Sigmoid colon (tissue), 7 donors: ENCODE measurements around the gene LACTBL1. TPM values are rescaled to one million over a fixed set of nuclear protein-coding genes. Genes with fewer than 3 reads are reported as not detected.

Experiments
- DNase-seq: peaks from one replicate; pipeline ENCODE4 v3.0.0-alpha.2; 2019
- H3K27ac ChIP-seq, 4 donors: fragments of 200-600 bp; sonication (generic); one replicate each; pipeline ENCODE4 v1.5.1; 2016 to 2019; ENCODE audit warnings: mild to moderate bottlenecking in 1 of 4
- H3K27me3 ChIP-seq, 3 donors: fragments of 200-600 bp; sonication (generic); one replicate each; pipeline ENCODE4 v1.5.1; 2019; ENCODE audit warnings: mild to moderate bottlenecking in 1 of 3
- H3K36me3 ChIP-seq, 4 donors: fragments of 200-600 bp; sonication (generic); one replicate each; pipeline ENCODE4 v1.5.1; 2016 to 2019
- H3K4me1 ChIP-seq, 4 donors: fragments of 200-600 bp; sonication (generic); one replicate each; pipeline ENCODE4 v1.5.1; 2017 to 2019
- H3K4me3 ChIP-seq, 4 donors: fragments of 200-600 bp; sonication (generic); one replicate each; pipeline ENCODE4 v1.5.1; 2017 to 2019; ENCODE audit warnings: mild to moderate bottlenecking in 2 of 4, moderate library complexity in 1 of 4
- H3K9me3 ChIP-seq, 4 donors: fragments of 200-600 bp in 3 of 4; sonication (generic) in 3 of 4; one replicate each; pipeline versions ENCODE4 v1.5.1 to v1.6.1; 2013 to 2019
- EP300 ChIP-seq, 4 donors: sonication (generic); formaldehyde crosslinking; IDR thresholded peaks; one replicate each; pipeline ENCODE4 v1.6.1; 2017; ENCODE audit warnings: antibody characterized with exemption in 4 of 4
- POLR2A ChIP-seq, 2 donors: fragments of 450-650 bp; IDR thresholded peaks; one replicate each; pipeline ENCODE4 v1.6.1; 2016; ENCODE audit warnings: antibody characterized with exemption in 2 of 2, mild to moderate bottlenecking in 2 of 2, moderate library complexity in 2 of 2
- POLR2AphosphoS5 ChIP-seq, 4 donors: sonication (generic); formaldehyde crosslinking; IDR thresholded peaks; one replicate each; pipeline ENCODE4 v1.6.1; 2017; ENCODE audit warnings: antibody characterized with exemption in 4 of 4
- WGBS, 2 donors: extraction: QIAGEN DNeasy Blood & Tissue Kit; methylation state at CpG; one replicate each; pipeline ENCODE4 v1.1.7; 2013; 5-methylcytosine and 5-hydroxymethylcytosine counted together
- intact Hi-C: fragments of 100-400 bp; cut with DNase I; formaldehyde crosslinking; loops from one replicate; pipeline ENCODE4 v1.15.1; 2023
- polyA plus RNA-seq, 3 donors: library from polyadenylated mRNA; stranded (reverse); fragments of 200-250 nt; gene quantifications; one replicate each; pipeline ENCODE4 v1.2.3, GENCODE V29; 2013
- total RNA-seq, 4 donors: library from RNA; depleted of rRNA; stranded (reverse); fragments of >200 nt; gene quantifications; one replicate each; pipeline ENCODE4 v1.1.0, GENCODE V29; 2016
- TF ChIP-seq, protein P1 (sequence below), 4 experiments: fragments of 450-650 bp in 3 of 4; fragments of 200-600 bp in 1 of 4; IDR thresholded peaks; one replicate each; pipeline ENCODE4 v1.5.1; 2016 to 2019; ENCODE audit warnings: antibody characterized with exemption in 4 of 4, mild to moderate bottlenecking in 3 of 4, moderate library complexity in 2 of 4
- donor health status: healthy with polysubstance abuse.
- donor health status: Bipolar disorder and iron deficiency.
- donor health status: healthy.

Gene LACTBL1
- total and polyA plus RNA-seq, 7 donors: not detected

DNA sequence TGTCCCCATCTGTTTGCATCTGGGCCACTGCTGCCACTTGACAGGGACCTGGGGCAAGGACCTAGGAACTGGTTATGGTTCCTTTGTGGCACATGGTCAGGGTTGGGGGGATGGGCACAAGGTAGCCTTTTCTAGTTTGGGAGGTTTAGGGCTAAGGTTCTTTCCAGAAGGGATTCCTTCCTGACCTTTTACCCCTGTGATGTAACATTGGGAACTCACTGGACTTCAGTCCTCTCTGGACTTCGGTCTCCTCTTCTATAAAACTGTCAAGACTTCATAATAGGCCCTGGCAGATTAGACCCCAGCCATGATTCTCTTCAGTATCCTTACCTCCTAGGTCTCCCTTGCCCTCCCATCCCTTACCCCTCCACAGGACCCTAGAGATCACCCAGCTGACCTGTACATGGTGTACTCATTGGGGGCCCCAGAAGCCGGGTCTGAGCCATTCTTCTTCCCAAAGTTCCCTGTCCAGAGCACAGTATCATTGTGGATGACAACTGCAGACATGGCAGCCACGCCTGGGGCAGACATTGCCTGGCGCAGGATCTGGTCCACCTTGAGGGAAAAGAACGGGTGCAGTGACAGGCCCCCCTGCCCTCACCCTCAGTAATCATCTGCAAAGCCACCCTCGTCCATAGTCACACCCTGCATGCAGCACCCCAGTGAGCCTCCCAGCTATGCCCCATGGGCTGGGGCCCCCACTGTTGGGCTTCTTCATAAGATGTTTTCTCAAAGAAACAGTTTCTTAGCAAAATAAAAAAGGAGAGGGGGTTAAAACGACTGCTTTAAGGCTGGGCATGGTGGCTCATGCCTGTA lies 12.9 kb downstream of the LACTBL1 start:
- Histone ChIP-seq H3K27ac (no peak overlapping the region), H3K4me1 (no peaks in the 10 kb centered on the region), H3K4me3 (no peak overlapping the region), H3K9me3 (no peaks in the 10 kb centered on the region), H3K36me3 (no peaks in the 10 kb centered on the region), H3K27me3 (peaks cover 0 to 8% (median 0%) of the 10 kb centered on the region in 3 donors)
- TF ChIP-seq EP300 (IDR thresholded peaks at IDR 0.05): no peak
- TF ChIP-seq, protein P1, sequence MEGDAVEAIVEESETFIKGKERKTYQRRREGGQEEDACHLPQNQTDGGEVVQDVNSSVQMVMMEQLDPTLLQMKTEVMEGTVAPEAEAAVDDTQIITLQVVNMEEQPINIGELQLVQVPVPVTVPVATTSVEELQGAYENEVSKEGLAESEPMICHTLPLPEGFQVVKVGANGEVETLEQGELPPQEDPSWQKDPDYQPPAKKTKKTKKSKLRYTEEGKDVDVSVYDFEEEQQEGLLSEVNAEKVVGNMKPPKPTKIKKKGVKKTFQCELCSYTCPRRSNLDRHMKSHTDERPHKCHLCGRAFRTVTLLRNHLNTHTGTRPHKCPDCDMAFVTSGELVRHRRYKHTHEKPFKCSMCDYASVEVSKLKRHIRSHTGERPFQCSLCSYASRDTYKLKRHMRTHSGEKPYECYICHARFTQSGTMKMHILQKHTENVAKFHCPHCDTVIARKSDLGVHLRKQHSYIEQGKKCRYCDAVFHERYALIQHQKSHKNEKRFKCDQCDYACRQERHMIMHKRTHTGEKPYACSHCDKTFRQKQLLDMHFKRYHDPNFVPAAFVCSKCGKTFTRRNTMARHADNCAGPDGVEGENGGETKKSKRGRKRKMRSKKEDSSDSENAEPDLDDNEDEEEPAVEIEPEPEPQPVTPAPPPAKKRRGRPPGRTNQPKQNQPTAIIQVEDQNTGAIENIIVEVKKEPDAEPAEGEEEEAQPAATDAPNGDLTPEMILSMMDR (IDR thresholded peaks at IDR 0.05): no peak
- no peak for TF ChIP-seq POLR2AphosphoS5 (IDR thresholded peaks at IDR 0.05)
- TF ChIP-seq POLR2A (IDR thresholded peaks at IDR 0.05): no peak
- 78 to 84% methylated on average over 7 of the region's 7 CpGs for WGBS, 2 donors
- no peak for DNase-seq
- intact Hi-C loops: loop anchor here (10.0 kb wide), 1 partner anchor 255 kb away; no protein-coding TSS in a partner anchor

DNA sequence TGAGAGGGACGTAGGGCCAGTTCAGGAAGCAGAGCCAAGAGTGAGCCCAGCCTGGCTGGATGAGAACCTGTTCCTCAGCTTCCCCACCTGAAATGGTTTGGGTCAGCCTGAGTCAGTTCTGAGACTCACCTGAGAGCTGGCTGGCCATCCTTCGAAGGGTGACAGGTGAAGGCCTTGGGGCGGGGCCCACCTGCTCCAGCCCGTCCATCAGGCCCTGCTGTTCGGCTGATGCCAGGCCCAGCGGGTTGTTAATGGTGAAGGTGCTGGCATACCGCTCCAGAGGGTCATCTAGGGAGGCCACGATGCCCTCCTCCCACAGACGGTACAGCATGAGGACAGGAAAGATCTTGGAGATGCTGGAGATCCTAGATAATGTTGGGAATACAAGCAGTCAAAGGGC lies 14.1 kb downstream of the LACTBL1 start:
- intact Hi-C loops: no loop called here
- Histone ChIP-seq H3K27me3 (peaks cover 0 to 20% (median 8%) of the 10 kb centered on the region in 3 donors), H3K4me3 (no peak overlapping the region), H3K36me3 (no peaks in the 10 kb centered on the region), H3K4me1 (peaks cover 0 to 2% (median 1%) of the 10 kb centered on the region in 4 donors), H3K9me3 (no peaks in the 10 kb centered on the region), H3K27ac (no peak overlapping the region)
- TF ChIP-seq POLR2A (IDR thresholded peaks at IDR 0.05) (no peak), EP300 (IDR thresholded peaks at IDR 0.05) (no peak), POLR2AphosphoS5 (IDR thresholded peaks at IDR 0.05) (no peak)
- TF ChIP-seq, protein P1 (IDR thresholded peaks at IDR 0.05): no peak
- WGBS, 2 donors: 91 to 93% methylated on average over 9 of the region's 9 CpGs
- no peak for DNase-seq

DNA sequence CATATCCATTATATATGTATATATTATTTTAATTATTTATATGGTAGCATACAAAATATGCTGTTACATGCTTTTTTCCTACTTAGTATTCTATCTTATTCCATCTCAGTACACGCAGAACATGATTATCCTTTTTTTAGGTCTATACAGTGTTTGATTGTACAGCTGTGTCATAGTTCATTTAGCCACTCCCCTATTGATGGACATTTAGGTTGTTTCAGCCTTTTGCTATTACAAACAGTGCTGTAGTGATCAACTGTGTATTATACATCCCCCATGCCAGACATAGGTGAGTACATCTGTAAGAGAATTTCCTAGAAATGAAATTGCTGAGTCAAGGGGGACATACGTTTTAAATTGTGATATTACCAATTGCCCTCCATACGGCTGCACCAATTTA lies 15.6 kb downstream of the LACTBL1 start:
- no peak for TF ChIP-seq EP300 (IDR thresholded peaks at IDR 0.05)
- no peak for TF ChIP-seq POLR2AphosphoS5 (IDR thresholded peaks at IDR 0.05)
- TF ChIP-seq, protein P1 (IDR thresholded peaks at IDR 0.05): no peak
- no peak for TF ChIP-seq POLR2A (IDR thresholded peaks at IDR 0.05)
- H3K9me3 ChIP-seq: no peaks in the 10 kb centered on the region
- no peak for DNase-seq
- H3K27me3 ChIP-seq: peaks cover 9 to 35% (median 23%) of the 10 kb centered on the region in 3 donors
- H3K36me3 ChIP-seq: no peaks in the 10 kb centered on the region
- no peak overlapping the region for H3K27ac ChIP-seq
- H3K4me3 ChIP-seq: no peak overlapping the region
- WGBS, 2 donors: 55 to 65% methylated on average over 3 of the region's 3 CpGs
- intact Hi-C loops: no loop called here
- peaks cover 0 to 9% (median 8%) of the 10 kb centered on the region in 4 donors for H3K4me1 ChIP-seq

DNA sequence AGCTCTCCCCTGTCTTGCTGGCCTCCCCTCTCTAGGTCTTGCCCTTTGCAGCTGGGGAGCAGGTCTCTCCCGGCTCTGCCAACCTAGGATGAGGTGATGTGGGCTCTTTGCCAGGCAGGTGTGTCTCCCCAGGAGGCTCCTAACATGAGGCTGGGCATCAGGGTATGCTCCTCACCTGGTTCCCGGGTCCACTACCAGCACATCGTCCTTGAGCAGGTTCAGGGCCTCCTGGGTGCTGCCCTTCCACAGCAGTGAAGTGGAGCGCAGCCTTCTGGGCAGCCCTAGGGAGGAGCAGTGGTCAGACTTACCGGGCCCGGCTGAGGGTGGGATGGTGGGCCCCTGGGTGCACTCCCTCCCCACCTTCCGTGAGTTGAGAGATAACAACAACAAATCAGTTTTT lies 17.5 kb downstream of the LACTBL1 start:
- H3K4me3 ChIP-seq: no peak overlapping the region
- no peaks in the 10 kb centered on the region for H3K36me3 ChIP-seq
- no peaks in the 10 kb centered on the region for H3K9me3 ChIP-seq
- H3K27me3 ChIP-seq: peaks cover 9 to 51% (median 29%) of the 10 kb centered on the region in 3 donors
- intact Hi-C loops: no loop called here
- no peak for DNase-seq
- H3K27ac ChIP-seq: no peak overlapping the region
- TF ChIP-seq EP300 (IDR thresholded peaks at IDR 0.05) (no peak), POLR2A (IDR thresholded peaks at IDR 0.05) (no peak), POLR2AphosphoS5 (IDR thresholded peaks at IDR 0.05) (no peak)
- TF ChIP-seq, protein P1 (IDR thresholded peaks at IDR 0.05): no peak
- peaks cover 0 to 9% (median 8%) of the 10 kb centered on the region in 4 donors for H3K4me1 ChIP-seq
- 73 to 86% methylated on average over 7 of the region's 7 CpGs for WGBS, 2 donors
